ENCODE results near the gene PCK1. TPM values are rescaled to one million over a fixed set of nuclear protein-coding genes. Genes with fewer than 3 reads are reported as not detected.

PCK1 gene
- total RNA-seq, 2 experiments from 2014 or later: not detected

DNA sequence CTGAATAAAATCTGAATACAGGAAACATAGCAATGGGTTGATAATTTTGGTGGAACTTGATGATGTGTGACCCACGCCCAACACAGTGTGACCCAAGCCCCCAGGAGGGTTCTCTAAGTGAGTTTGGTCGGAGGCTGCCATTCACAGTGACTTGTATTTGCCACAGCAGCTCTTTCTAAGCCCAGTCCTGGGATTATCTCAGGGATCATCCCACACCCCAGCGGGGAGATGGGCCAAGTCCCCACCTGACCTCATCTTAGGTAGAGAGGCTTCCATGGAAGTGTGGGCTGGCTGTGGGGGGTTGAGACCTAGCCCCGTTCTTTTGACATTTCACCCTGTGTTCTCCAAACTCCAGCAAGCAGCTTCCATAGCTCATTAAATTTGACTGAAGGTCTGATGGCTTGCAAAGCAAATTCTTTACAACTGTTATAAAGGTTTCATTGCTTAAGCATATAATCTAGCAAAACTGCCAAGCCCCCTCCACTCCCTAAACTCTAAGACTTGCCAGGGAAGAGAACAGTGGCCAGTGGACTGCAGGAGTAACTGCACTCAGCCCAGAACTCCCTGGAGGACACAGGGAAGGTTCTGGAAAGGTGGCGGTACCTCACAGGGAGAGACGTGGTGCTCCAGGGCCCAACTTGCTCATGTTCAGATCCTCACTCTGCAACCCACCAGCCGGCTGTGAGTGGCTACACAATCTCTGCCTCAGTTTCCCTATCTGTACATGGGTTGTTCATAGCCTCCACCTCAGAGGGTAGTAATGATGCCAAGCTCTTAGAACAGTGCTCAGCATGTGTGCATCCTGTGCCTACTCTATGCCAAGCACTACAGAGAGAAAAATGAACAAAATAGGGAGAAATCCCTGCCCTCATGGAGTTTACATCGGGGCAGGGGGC, 1.0 kb upstream of the PCK1 start:
- no peaks in the 10 kb centered on the region for H3K36me3 Mint-ChIP-seq (ENCODE audit: low read depth)
- ChIA-PET POLR2A (no interaction called here), CTCF (no interaction called here)
- H3K4me3 Mint-ChIP-seq: no peak overlapping the region
- H3K9me3 Mint-ChIP-seq: no peaks in the 10 kb centered on the region
- H3K27ac Mint-ChIP-seq: no peak overlapping the region
- no peaks in the 10 kb centered on the region for H3K4me1 Mint-ChIP-seq
- DNase-seq: no peak
- peaks cover 7% of the 10 kb centered on the region for H3K27me3 Mint-ChIP-seq

DNA sequence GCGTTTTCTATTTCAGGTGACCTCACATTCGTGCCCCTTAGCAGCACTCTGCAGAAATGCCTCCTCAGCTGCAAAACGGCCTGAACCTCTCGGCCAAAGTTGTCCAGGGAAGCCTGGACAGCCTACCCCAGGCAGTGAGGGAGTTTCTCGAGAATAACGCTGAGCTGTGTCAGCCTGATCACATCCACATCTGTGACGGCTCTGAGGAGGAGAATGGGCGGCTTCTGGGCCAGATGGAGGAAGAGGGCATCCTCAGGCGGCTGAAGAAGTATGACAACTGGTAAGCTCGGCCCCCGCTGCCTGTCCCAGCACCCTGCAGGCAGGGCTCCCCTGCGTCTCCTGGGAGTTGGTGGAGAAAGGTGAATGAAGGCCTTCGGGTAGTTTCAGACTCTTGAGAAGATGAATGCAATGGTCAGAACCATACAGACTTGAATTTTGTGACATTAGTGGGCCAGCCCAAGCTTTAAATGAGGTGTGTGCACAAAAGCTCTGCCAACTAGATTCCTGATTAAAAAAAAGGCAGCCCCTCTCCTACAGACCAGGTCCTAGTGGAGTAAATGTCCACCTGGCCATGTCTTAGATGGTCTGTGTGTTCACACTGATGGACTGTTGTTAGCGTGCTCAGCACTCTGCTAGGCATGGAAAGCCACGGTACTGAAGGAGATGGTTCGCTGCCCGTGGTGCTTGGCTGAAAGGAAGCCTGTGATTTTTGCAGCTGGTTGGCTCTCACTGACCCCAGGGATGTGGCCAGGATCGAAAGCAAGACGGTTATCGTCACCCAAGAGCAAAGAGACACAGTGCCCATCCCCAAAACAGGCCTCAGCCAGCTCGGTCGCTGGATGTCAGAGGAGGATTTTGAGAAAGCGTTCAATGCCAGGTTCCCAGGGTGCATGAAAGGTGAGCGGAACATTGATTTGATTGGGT, 708 bp downstream of the PCK1 start:
- H3K36me3 Mint-ChIP-seq (ENCODE audit: low read depth): no peaks in the 10 kb centered on the region
- CTCF ChIA-PET: no interaction called here

DNA sequence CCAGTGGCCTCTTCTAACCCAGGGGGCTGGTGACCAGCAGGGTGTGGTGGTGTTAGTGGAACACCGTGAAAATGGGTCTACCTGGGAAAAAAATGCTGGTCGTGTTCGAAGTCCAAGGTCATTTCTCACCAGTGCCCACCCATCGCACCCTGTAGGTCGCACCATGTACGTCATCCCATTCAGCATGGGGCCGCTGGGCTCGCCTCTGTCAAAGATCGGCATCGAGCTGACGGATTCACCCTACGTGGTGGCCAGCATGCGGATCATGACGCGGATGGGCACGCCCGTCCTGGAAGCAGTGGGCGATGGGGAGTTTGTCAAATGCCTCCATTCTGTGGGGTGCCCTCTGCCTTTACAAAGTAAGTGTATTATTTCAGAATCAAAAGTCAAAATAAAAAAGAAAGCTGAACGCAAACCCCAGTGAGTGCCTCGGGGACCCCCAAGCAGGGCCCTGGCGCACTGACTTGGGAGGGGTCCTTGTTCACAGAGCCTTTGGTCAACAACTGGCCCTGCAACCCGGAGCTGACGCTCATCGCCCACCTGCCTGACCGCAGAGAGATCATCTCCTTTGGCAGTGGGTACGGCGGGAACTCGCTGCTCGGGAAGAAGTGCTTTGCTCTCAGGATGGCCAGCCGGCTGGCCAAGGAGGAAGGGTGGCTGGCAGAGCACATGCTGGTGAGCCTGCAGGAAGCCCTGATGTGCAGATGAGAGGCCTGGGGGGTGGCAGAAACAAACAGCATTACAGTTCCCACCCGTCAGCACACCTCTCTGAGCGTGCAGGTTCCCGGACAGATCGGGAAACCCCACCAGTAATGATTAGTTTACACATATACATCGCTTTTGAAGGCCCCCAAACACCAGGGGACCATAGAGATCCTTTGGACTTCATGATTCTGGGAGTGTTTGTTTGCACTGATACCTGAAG, 1.9 kb downstream of the PCK1 start:
- no peaks in the 10 kb centered on the region for H3K36me3 Mint-ChIP-seq (ENCODE audit: low read depth)
- no peak for DNase-seq
- H3K27ac Mint-ChIP-seq: no peak overlapping the region
- H3K9me3 Mint-ChIP-seq: no peaks in the 10 kb centered on the region
- CTCF ChIA-PET: no interaction called here
- POLR2A ChIA-PET: no interaction called here
- no peaks in the 10 kb centered on the region for H3K4me1 Mint-ChIP-seq
- H3K27me3 Mint-ChIP-seq: peaks cover 9% of the 10 kb centered on the region
- no peak overlapping the region for H3K4me3 Mint-ChIP-seq

More for the DNA sequence above, 708 bp downstream of the PCK1 start:
- Mint-ChIP-seq H3K9me3 (no peaks in the 10 kb centered on the region), H3K27me3 (peaks cover 10% of the 10 kb centered on the region), H3K27ac (no peak overlapping the region), H3K4me1 (no peaks in the 10 kb centered on the region), H3K4me3 (no peak overlapping the region)
- no peak for DNase-seq
- POLR2A ChIA-PET: no interaction called here

DNA sequence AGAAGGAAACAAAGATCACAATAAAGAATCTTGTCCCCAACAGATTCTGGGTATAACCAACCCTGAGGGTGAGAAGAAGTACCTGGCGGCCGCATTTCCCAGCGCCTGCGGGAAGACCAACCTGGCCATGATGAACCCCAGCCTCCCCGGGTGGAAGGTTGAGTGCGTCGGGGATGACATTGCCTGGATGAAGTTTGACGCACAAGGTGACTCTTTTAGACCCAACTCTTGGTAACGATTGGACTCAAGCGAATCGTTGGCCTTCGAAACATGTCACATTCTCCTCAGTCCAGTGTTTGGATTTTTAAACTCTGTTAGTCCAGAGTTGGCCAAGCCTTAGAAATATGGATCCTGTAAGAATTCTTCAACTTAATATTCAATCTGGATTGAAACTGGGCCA, 2.6 kb downstream of the PCK1 start:
- no peak for DNase-seq
- CTCF ChIA-PET: no interaction called here
- H3K9me3 Mint-ChIP-seq: no peaks in the 10 kb centered on the region
- H3K27ac Mint-ChIP-seq: no peak overlapping the region
- H3K27me3 Mint-ChIP-seq: peaks cover 9% of the 10 kb centered on the region
- no peaks in the 10 kb centered on the region for H3K36me3 Mint-ChIP-seq (ENCODE audit: low read depth)
- POLR2A ChIA-PET: no interaction called here
- H3K4me3 Mint-ChIP-seq: no peak overlapping the region
- no peaks in the 10 kb centered on the region for H3K4me1 Mint-ChIP-seq

DNA sequence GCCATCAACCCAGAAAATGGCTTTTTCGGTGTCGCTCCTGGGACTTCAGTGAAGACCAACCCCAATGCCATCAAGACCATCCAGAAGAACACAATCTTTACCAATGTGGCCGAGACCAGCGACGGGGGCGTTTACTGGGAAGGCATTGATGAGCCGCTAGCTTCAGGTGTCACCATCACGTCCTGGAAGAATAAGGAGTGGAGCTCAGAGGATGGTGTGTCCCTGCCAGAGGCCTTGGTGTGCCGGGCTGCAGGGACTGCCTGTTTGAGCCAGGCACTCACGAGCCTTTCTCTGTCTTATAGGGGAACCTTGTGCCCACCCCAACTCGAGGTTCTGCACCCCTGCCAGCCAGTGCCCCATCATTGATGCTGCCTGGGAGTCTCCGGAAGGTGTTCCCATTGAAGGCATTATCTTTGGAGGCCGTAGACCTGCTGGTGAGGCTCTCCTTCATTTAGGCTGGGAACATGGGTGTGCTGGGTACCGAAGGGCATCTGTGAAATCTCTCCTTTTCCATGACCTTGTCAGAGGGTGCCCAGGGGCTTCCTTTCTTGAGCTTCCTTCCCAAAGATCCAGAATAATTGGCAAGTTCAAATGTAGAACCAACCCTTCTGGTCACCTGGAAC, 3.4 kb downstream of the PCK1 start:
- no peaks in the 10 kb centered on the region for H3K4me1 Mint-ChIP-seq
- H3K27ac Mint-ChIP-seq: no peak overlapping the region
- H3K27me3 Mint-ChIP-seq: peaks cover 7% of the 10 kb centered on the region
- DNase-seq: no peak
- H3K9me3 Mint-ChIP-seq: no peaks in the 10 kb centered on the region
- POLR2A ChIA-PET: no interaction called here
- no peak overlapping the region for H3K4me3 Mint-ChIP-seq
- CTCF ChIA-PET: no interaction called here
- H3K36me3 Mint-ChIP-seq (ENCODE audit: low read depth): no peaks in the 10 kb centered on the region

DNA sequence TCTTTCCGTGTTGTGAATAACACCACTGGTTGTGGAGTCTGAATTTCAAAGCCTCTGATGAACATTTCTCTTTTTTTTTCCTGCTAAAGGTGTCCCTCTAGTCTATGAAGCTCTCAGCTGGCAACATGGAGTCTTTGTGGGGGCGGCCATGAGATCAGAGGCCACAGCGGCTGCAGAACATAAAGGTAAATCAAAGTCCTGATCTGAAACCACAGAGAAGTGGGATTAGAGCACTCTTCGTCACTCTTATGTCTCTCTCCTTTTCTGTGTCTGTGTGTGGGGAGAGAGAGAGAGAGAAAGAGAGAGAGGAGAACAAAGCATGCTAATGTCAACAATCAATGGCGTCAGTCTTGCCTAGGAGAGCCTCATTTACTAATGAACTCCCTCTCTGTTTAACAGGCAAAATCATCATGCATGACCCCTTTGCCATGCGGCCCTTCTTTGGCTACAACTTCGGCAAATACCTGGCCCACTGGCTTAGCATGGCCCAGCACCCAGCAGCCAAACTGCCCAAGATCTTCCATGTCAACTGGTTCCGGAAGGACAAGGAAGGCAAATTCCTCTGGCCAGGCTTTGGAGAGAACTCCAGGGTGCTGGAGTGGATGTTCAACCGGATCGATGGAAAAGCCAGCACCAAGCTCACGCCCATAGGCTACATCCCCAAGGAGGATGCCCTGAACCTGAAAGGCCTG, 4.2 kb downstream of the PCK1 start:
- no peak overlapping the region for H3K27ac Mint-ChIP-seq
- no peaks in the 10 kb centered on the region for H3K36me3 Mint-ChIP-seq (ENCODE audit: low read depth)
- POLR2A ChIA-PET: no interaction called here
- CTCF ChIA-PET: interaction anchor here (0.7 kb wide), 1 partner anchor 424 kb away, joined by 4 read pairs; no protein-coding TSS in a partner anchor
- DNase-seq: no peak
- no peak overlapping the region for H3K4me3 Mint-ChIP-seq
- H3K27me3 Mint-ChIP-seq: peaks cover 4% of the 10 kb centered on the region
- H3K4me1 Mint-ChIP-seq: no peaks in the 10 kb centered on the region
- no peaks in the 10 kb centered on the region for H3K9me3 Mint-ChIP-seq

DNA sequence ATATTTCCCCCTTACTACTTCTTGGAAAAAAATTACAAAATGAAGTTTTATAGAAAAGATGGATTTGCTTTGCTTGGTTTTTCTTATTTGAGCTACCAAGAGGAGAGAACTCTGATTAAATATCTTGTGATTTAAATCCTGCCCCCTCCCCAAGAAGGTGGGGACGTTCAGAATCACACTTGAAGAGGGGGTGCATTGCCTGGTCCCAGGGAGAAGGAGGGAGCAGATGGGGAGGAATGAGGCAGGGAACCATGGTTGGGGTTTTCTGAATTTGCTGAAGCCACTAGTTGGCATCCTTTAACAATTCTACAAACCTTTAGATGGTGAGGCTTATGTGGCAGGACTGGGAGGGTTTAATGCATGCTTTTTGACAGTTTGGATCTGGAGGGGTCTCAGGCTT, 5.5 kb downstream of the PCK1 start:
- Mint-ChIP-seq H3K27me3 (peaks cover 4% of the 10 kb centered on the region), H3K9me3 (no peaks in the 10 kb centered on the region), H3K36me3 (ENCODE audit: low read depth) (no peaks in the 10 kb centered on the region), H3K4me1 (no peaks in the 10 kb centered on the region), H3K27ac (no peak overlapping the region), H3K4me3 (no peak overlapping the region)
- POLR2A ChIA-PET: no interaction called here
- CTCF ChIA-PET: interaction anchor here (1.4 kb wide), 1 partner anchor 18 kb away, joined by 4 read pairs; no protein-coding TSS in a partner anchor
- no peak for DNase-seq

DNA sequence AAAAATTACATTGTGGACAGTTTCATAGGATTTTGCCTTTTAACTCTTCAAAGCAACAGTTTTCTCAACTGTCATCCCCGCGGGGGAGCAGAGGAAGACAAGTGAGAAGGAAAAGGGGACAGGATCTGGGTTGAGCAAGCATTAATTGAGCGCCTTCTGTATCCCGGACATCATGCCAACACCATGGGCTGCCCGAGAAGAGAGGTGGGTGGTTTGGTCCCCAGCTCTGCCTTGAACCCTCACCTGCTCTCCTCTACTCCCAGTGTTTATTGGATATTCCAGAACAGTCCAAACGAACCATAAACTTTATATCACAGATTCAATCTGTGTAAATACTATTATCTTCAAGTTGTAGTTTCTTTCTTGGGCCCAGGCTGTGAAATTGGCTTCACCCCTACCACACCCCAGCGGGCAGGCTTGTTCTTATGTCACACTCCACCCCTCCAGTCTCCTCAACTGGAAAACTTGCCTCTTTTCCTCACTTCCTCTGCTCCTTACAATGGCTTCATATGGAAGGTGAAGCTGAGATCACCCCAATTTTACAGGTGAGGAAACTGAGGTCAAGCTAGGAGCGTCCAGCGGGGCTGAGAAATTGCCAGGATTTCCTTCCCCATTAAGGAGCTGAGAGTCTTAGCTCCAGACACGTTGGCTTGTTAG, 6.0 kb downstream of the PCK1 start:
- Mint-ChIP-seq H3K36me3 (ENCODE audit: low read depth) (no peaks in the 10 kb centered on the region), H3K9me3 (no peaks in the 10 kb centered on the region), H3K27ac (no peak overlapping the region), H3K4me3 (no peak overlapping the region), H3K27me3 (peaks cover 4% of the 10 kb centered on the region), H3K4me1 (no peaks in the 10 kb centered on the region)
- ChIA-PET CTCF (interaction anchor here (1.4 kb wide), 1 partner anchor 17 kb away, joined by 4 read pairs; no protein-coding TSS in a partner anchor), POLR2A (no interaction called here)
- DNase-seq: no peak

DNA sequence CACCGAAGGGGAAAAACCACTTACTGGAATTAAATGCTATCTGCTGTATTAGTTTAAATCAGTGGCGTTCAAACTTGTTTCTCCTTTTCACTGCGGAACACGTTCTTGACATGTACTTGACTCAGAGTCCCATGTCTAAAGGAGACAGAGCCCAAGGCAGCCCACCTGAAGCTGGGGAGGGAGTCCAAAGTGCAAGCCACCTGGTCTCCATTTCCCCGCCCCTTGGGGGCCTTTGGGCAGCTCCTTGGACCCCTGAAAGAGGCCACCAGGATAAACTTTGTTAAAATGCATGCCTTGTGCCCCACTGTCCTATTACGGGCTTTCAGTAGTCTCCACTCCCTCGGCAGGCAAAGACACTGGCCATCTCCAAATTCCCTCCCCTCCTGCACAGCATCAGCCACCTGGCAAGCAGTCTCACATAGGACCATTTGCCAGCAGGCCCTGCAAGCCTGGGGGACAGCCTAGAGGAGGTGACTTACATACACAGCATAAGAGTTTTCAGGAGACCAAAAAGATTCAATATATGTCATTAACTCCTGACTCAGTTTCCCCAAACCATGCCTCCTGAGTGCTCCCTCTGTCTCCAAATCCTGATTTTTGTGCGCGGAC, 6.7 kb downstream of the PCK1 start:
- POLR2A ChIA-PET: no interaction called here
- CTCF ChIA-PET: no interaction called here
- H3K4me1 Mint-ChIP-seq: no peaks in the 10 kb centered on the region
- H3K9me3 Mint-ChIP-seq: no peaks in the 10 kb centered on the region
- H3K36me3 Mint-ChIP-seq (ENCODE audit: low read depth): no peaks in the 10 kb centered on the region
- no peak for DNase-seq
- H3K27ac Mint-ChIP-seq: no peak overlapping the region
- no peak overlapping the region for H3K4me3 Mint-ChIP-seq
- H3K27me3 Mint-ChIP-seq: peaks cover 4% of the 10 kb centered on the region

DNA sequence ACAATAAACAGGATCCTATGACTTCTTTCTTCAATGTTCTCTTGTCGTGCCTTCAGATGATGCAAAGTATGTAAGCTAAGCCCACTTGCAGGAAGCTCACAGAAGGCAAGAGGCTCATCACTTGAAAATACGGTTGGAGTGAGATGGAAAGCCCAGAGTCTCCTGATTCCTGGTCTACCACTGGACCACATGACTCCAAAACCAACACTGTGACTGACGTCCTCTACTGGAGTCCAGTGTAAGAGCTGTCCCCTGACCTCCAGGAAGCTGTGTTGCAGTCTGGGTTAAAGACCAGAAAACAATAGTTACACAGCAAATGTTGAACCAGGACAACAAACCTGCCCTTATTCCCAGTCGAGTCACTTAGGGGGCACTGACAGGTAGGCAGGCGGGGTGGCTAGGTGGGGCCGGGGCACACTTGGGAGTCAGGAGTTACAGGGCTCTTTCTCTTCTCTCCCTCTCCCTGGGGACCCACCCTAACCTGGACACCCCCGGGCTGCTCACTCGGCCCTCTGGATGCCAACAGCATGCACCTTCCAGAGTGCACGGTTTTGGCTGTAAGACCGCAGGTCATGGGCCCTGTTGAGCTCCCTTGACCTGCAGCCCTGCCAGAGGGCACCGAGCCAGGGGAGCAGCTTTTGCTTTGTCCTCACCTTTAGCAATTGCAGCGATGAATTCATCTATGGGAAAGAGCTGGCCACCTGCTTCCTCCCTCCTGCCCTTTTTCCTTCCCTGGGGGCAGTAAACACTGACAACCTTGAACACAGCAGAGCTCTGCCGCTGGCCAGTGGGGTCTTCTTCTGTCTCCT, 7.4 kb downstream of the PCK1 start:
- ChIA-PET CTCF (no interaction called here), POLR2A (no interaction called here)
- H3K4me3 Mint-ChIP-seq: no peak overlapping the region
- no peaks in the 10 kb centered on the region for H3K36me3 Mint-ChIP-seq (ENCODE audit: low read depth)
- DNase-seq: no peak
- H3K9me3 Mint-ChIP-seq: no peaks in the 10 kb centered on the region
- H3K4me1 Mint-ChIP-seq: no peaks in the 10 kb centered on the region
- peaks cover 6% of the 10 kb centered on the region for H3K27me3 Mint-ChIP-seq
- no peak overlapping the region for H3K27ac Mint-ChIP-seq

DNA sequence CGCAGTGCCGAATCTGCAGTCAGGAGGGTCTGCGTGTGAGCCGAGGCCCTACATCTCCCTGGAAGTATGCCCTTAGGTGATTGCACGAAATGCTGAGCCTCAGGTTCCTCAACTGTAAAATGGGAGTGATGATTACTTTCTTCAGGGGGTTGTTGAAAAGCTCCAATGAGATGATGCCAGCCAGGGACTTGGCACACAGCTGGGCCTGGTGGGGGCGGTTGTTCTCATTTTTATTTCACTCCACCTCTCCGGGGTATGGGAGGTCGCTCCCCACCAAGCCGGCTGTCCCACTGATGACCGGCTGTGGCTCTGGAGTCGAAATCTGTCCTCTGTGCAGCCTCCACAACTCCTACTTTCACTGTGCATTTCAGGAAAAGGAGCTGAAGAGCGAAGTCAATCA, 8.1 kb downstream of the PCK1 start:
- no peaks in the 10 kb centered on the region for H3K4me1 Mint-ChIP-seq
- CTCF ChIA-PET: no interaction called here
- H3K4me3 Mint-ChIP-seq: no peak overlapping the region
- H3K36me3 Mint-ChIP-seq (ENCODE audit: low read depth): no peaks in the 10 kb centered on the region
- no peaks in the 10 kb centered on the region for H3K9me3 Mint-ChIP-seq
- H3K27me3 Mint-ChIP-seq: peaks cover 6% of the 10 kb centered on the region
- no peak for DNase-seq
- no peak overlapping the region for H3K27ac Mint-ChIP-seq
- POLR2A ChIA-PET: no interaction called here
